Keratinocyte (primary cell): ENCODE results near the gene FREM2. TPM values are rescaled to one million over a fixed set of nuclear protein-coding genes. Genes with fewer than 3 reads are reported as not detected.
A peak's percentile ranks its signal among the peaks of the same experiment; 100 is the strongest.

Experiments used
- DNase-seq: peaks from one replicate; pipeline ENCODE4 v3.0.0-alpha.2; 2011; ENCODE audit warnings: low read depth, missing footprints, low spot score
- FAIRE-seq: peaks from 2 replicates; lab custom pipeline; 2011; peaks lifted over from hg19 to GRCh38; lab: Jason Lieb, UNC
- H2AFZ ChIP-seq: 2 replicates; pipeline ENCODE4 v1.6.0; 2012; ENCODE audit warnings: low read length, control low read depth, inconsistent platforms; ENCODE audit not compliant: control insufficient read depth
- H3K27ac ChIP-seq: 2 replicates; pipeline ENCODE4 v1.5.1; 2011; ENCODE audit warnings: low read length; ENCODE audit not compliant: control insufficient read depth, insufficient read depth
- H3K27me3 ChIP-seq: 3 replicates; pipeline ENCODE4 v1.6.0; 2011; ENCODE audit warnings: low read length; ENCODE audit not compliant: control insufficient read depth, insufficient read depth; ENCODE audit errors: extremely low read depth
- H3K36me3 ChIP-seq, 2 experiments: 2 replicates in 1 of 2; 3 replicates in 1 of 2; pipeline ENCODE4 v1.5.1; 2011; ENCODE audit warnings: low read length in 2 of 2, mild to moderate bottlenecking in 1 of 2; ENCODE audit not compliant: control insufficient read depth in 2 of 2, insufficient read depth in 2 of 2; ENCODE audit errors: extremely low read depth in 1 of 2
- H3K4me1 ChIP-seq: 3 replicates; pipeline ENCODE4 v1.5.1; 2011; ENCODE audit warnings: low read length; ENCODE audit not compliant: control insufficient read depth, insufficient read depth; ENCODE audit errors: extremely low read depth
- H3K4me2 ChIP-seq: 3 replicates; pipeline ENCODE4 v1.6.0; 2011; ENCODE audit warnings: low read depth, low read length; ENCODE audit not compliant: control insufficient read depth, insufficient read depth; ENCODE audit errors: extremely low read depth
- H3K4me3 ChIP-seq, 3 experiments: fragments of 200-600 bp in 1 of 3; sonication (generic) in 1 of 3; 2 replicates in 2 of 3; 3 replicates in 1 of 3; pipeline ENCODE4 v1.5.1; 2011 to 2016; ENCODE audit warnings: low read length in 3 of 3, mild to moderate bottlenecking in 3 of 3, control low read depth in 2 of 3, inconsistent platforms in 1 of 3, low read depth in 1 of 3, mixed read lengths in 1 of 3, mixed run types in 1 of 3, moderate library complexity in 1 of 3; ENCODE audit not compliant: control insufficient read depth in 2 of 3, insufficient read depth in 2 of 3; ENCODE audit errors: extremely low read depth in 1 of 3
- H3K79me2 ChIP-seq: 2 replicates; pipeline ENCODE4 v1.6.0; 2012; ENCODE audit warnings: low read length; ENCODE audit not compliant: control insufficient read depth, insufficient read depth
- H3K9ac ChIP-seq: 3 replicates; pipeline ENCODE4 v1.6.0; 2011; ENCODE audit warnings: low read length; ENCODE audit not compliant: control insufficient read depth, insufficient read depth; ENCODE audit errors: extremely low read depth
- H3K9me1 ChIP-seq: 3 replicates; pipeline ENCODE4 v1.6.0; 2011; ENCODE audit warnings: low read length; ENCODE audit not compliant: control insufficient read depth, insufficient read depth; ENCODE audit errors: extremely low read depth
- H3K9me3 ChIP-seq: 2 replicates; pipeline ENCODE4 v1.5.1; 2012; ENCODE audit warnings: low read depth, low read length; ENCODE audit not compliant: control insufficient read depth
- H4K20me1 ChIP-seq: 3 replicates; pipeline ENCODE4 v1.6.0; 2011; ENCODE audit warnings: low read length; ENCODE audit not compliant: control insufficient read depth, insufficient read depth; ENCODE audit errors: extremely low read depth
- EZH2 ChIP-seq: IDR thresholded peaks from one replicate; pipeline ENCODE4 v1.6.1; 2012; ENCODE audit warnings: inconsistent platforms, mild to moderate bottlenecking, low read length, moderate library complexity
- dilution Hi-C: fragments of 300-500 bp; cut with MboI; formaldehyde crosslinking; loops from one replicate; pipeline ENCODE4 v1.7.0; 2020; ENCODE audit warnings: low sequenced_read_pairs; ENCODE audit not compliant: extremely low pct_ligation_motif_present
- polyA plus RNA-seq, 5 experiments: library from polyadenylated mRNA; depleted of rRNA in 3 of 5; stranded (reverse) in 3 of 5; stranded (forward) in 1 of 5; unstranded in 1 of 5; fragments of >200 nt; gene quantifications; 1 replicate in 1 of 5; 2 replicates in 3 of 5; 3 replicates in 1 of 5; pipeline versions ENCODE4 v1.2.1 to v1.2.3, GENCODE V29; 2011 to 2012; ENCODE audit warnings: missing spikeins in 2 of 5, low read depth in 1 of 5, low replicate concordance in 1 of 5
- TF ChIP-seq, protein P1 (sequence below), 3 experiments: IDR thresholded peaks in 1 of 3; conservative IDR thresholded peaks in 1 of 3; optimal IDR thresholded peaks in 1 of 3; 2 replicates in 2 of 3; 3 replicates in 1 of 3; pipeline versions ENCODE3 to v1.5.1; 2011; ENCODE audit warnings: low read length in 3 of 3, mild to moderate bottlenecking in 3 of 3, moderate library complexity in 2 of 3, control low read depth in 1 of 3, inconsistent platforms in 1 of 3; ENCODE audit not compliant: insufficient read depth in 2 of 3; ENCODE audit errors: extremely low read depth in 1 of 3

FREM2 gene
- polyA plus RNA-seq, 1 donor (not counting 4 experiments of a cell fraction or from before 2014, with no cell fraction given), result 0.01 TPM

DNA sequence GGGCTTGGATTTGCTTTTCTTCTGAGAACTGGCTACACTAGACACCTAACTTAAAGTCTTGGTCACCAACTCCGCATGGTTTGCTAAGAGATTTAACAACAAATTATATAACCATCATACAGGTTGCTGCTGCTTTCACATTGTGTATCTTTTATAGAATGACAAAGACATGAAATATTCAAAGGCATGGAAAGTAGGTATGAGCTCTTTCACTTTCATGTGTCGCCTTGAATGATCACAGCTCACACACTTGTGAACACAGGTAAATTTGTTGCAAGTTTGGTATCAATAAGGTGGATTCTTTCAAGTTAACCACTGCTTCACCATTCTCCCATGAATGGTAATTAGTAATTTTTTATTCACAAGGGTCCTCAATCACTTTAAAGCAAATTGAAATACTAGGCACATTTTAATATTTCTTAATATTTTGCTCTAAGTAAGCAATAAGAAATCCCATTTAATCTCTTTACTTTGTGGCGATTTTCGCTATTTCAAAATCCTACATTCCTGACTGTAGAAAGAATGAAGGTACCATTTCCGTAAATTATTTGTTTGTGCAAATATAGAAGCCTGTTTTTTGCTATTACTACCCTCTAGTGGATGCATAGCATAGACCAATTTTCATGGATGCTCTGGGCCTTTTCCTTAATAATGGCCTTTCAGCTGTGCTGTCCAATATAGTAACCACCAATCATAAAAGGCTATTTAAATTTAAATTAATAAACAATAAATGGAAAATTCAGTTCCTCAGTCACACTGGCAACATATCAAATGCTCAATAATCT lies 45.5 kb upstream of the FREM2 start:
- no peak overlapping the region for H3K27ac ChIP-seq
- no peaks in the 10 kb centered on the region for H3K9me1 ChIP-seq
- no peak overlapping the region for H3K4me3 ChIP-seq
- no peak overlapping the region for H3K4me2 ChIP-seq
- no peak overlapping the region for H3K9ac ChIP-seq
- dilution Hi-C loops, result no loop called here
- H2AFZ ChIP-seq, result no peak overlapping the region
- FAIRE-seq (no peak), DNase-seq (no peak)
- no peaks in the 10 kb centered on the region for H3K79me2 ChIP-seq
- H3K9me3 ChIP-seq, result no peaks in the 10 kb centered on the region
- H4K20me1 ChIP-seq, result no peaks in the 10 kb centered on the region
- H3K27me3 ChIP-seq, result no peaks in the 10 kb centered on the region
- TF ChIP-seq, protein P1, sequence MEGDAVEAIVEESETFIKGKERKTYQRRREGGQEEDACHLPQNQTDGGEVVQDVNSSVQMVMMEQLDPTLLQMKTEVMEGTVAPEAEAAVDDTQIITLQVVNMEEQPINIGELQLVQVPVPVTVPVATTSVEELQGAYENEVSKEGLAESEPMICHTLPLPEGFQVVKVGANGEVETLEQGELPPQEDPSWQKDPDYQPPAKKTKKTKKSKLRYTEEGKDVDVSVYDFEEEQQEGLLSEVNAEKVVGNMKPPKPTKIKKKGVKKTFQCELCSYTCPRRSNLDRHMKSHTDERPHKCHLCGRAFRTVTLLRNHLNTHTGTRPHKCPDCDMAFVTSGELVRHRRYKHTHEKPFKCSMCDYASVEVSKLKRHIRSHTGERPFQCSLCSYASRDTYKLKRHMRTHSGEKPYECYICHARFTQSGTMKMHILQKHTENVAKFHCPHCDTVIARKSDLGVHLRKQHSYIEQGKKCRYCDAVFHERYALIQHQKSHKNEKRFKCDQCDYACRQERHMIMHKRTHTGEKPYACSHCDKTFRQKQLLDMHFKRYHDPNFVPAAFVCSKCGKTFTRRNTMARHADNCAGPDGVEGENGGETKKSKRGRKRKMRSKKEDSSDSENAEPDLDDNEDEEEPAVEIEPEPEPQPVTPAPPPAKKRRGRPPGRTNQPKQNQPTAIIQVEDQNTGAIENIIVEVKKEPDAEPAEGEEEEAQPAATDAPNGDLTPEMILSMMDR (optimal IDR thresholded peaks at IDR 0.05 in 1 of 3, IDR thresholded peaks at IDR 0.05 in 1 of 3, conservative IDR thresholded peaks at IDR 0.05 in 1 of 3; ENCODE audit: extremely low read depth in 1 of 3, insufficient read depth in 2 of 3, low read length in 3 of 3), result peak in 2 of 3 experiments; percentile 20 to 21
- TF ChIP-seq EZH2, result no peak
- no peaks in the 10 kb centered on the region for H3K36me3 ChIP-seq
- H3K4me1 ChIP-seq, result no peaks in the 10 kb centered on the region

DNA sequence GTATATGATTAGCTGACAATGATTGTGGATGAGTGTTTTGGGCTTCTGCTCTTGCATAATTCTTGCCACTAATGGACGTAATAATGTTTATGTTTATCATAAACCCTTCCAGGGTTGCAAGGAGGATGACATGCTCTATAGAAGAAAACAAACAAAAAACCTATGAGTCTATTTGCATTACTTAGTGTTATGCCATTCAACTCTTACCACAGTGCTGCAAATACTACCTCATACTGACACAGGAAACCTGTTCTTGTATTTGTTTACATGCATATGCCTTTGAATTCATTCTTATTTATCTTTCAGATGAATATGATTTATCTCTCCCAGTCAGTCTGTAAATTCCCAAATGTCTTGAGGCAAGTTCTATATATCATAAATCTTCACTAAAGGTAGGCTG lies 39.6 kb upstream of the FREM2 start:
- dilution Hi-C loops, result no loop called here
- H3K79me2 ChIP-seq, result no peaks in the 10 kb centered on the region
- H2AFZ ChIP-seq, result no peak overlapping the region
- no peak overlapping the region for H3K4me2 ChIP-seq
- no peak overlapping the region for H3K4me3 ChIP-seq
- no peak overlapping the region for H3K27ac ChIP-seq
- H3K9me1 ChIP-seq, result no peaks in the 10 kb centered on the region
- H3K27me3 ChIP-seq, result no peaks in the 10 kb centered on the region
- no peak for TF ChIP-seq EZH2
- H3K4me1 ChIP-seq, result no peaks in the 10 kb centered on the region
- FAIRE-seq, result no peak
- H3K9me3 ChIP-seq, result no peaks in the 10 kb centered on the region
- H3K9ac ChIP-seq, result no peak overlapping the region
- no peaks in the 10 kb centered on the region for H3K36me3 ChIP-seq
- DNase-seq, result no peak
- H4K20me1 ChIP-seq, result no peaks in the 10 kb centered on the region
